K562 (cell line): Measurements from ENCODE around the gene ACKR1. TPM values are rescaled to one million over a fixed set of nuclear protein-coding genes. Genes with fewer than 3 reads are reported as not detected.

ENCODE experiments used
- ATAC-seq: fragments of 200-7000 bp; cut with Tn5 transposase; 3 replicates; pipeline ENCODE4 v1.9.1; 2020; ENCODE audit warnings: moderate library complexity
- BruUV-seq: library from RNA; stranded (reverse); fragments of 400-500 nt; replicated peaks from 2 replicates; lab custom pipeline; 2021; lab: Mats Ljungman, UMichigan
- CTCF ChIA-PET: fragments of 300-600 bp; formaldehyde crosslinking; extraction: SDS; loops from one replicate; lab custom pipeline; 2021; ENCODE audit warnings: low intra/inter-chr PET ratio; lab: Yijun Ruan, JAX
- POLR2A ChIA-PET: fragments of 300-600, 350-650 bp; sonication (Branson Sonifier 250); formaldehyde crosslinking; extraction: SDS; loops from one replicate; lab custom pipeline; 2021; ENCODE audit warnings: antibody characterized with exemption, inconsistent platforms; lab: Yijun Ruan, JAX
- DNase-seq, 4 experiments: peaks; one replicate each; pipeline versions ENCODE4 v3.0.0 to v3.0.0-alpha.2; 2011 to 2018; ENCODE audit warnings: low spot score in 3 of 4, mixed read lengths in 3 of 4; ENCODE audit errors: extremely low read depth in 1 of 4
- FAIRE-seq: peaks from 2 replicates; lab custom pipeline; 2011; peaks lifted over from hg19 to GRCh38; lab: Jason Lieb, UNC
- H2AFZ ChIP-seq: 2 replicates; pipeline ENCODE4 v1.6.0; 2011; ENCODE audit warnings: low read depth, low read length, control low read depth, inconsistent platforms
- H3K27ac ChIP-seq: fragments of 200-600 bp; 3 replicates; pipeline ENCODE4 v1.8.0; 2011; ENCODE audit warnings: low read depth, mild to moderate bottlenecking, control low read depth, inconsistent platforms, low read length, moderate library complexity, mixed read lengths; ENCODE audit errors: extremely low read depth
- H3K27me3 ChIP-seq, 2 experiments: fragments of 300-600 bp in 1 of 2; 2 replicates in 1 of 2; 3 replicates in 1 of 2; pipeline versions ENCODE4 v1.6.0 to v1.8.0; 2011; ENCODE audit warnings: inconsistent platforms in 2 of 2, low read length in 2 of 2, mild to moderate bottlenecking in 1 of 2, mixed read lengths in 1 of 2, moderate library complexity in 1 of 2; ENCODE audit not compliant: control insufficient read depth in 2 of 2, insufficient read depth in 2 of 2
- H3K36me3 ChIP-seq: fragments of 300-600 bp; 3 replicates; pipeline ENCODE4 v1.8.0; 2011; ENCODE audit warnings: mild to moderate bottlenecking, low read length, inconsistent platforms; ENCODE audit not compliant: control insufficient read depth, insufficient read depth
- H3K4me1 ChIP-seq, 2 experiments: fragments of 200-600 bp in 1 of 2; replicated peaks in 1 of 2; 2 replicates in 1 of 2; 3 replicates in 1 of 2; pipeline versions ENCODE4 v1.5.1 to v1.8.0; 2011; ENCODE audit warnings: inconsistent platforms in 2 of 2, low read length in 2 of 2, mild to moderate bottlenecking in 1 of 2, mixed read lengths in 1 of 2, moderate library complexity in 1 of 2; ENCODE audit not compliant: control insufficient read depth in 2 of 2, insufficient read depth in 2 of 2
- H3K4me2 ChIP-seq: 2 replicates; pipeline ENCODE4 v1.6.1; 2011; ENCODE audit warnings: low read length, control low read depth, inconsistent platforms, mixed read lengths; ENCODE audit not compliant: insufficient read depth
- H3K4me3 ChIP-seq: fragments of 200-600 bp; sonication (generic), shearing (Covaris generic); 2 replicates; pipeline ENCODE4 v1.5.1; 2016; ENCODE audit warnings: control low read depth, inconsistent platforms
- H3K79me2 ChIP-seq: fragments of 200-600 bp; 3 replicates; pipeline ENCODE4 v1.8.0; 2011; ENCODE audit warnings: low read length, inconsistent platforms; ENCODE audit not compliant: control insufficient read depth, insufficient read depth
- H3K9ac ChIP-seq, 2 experiments: 2 replicates each; pipeline versions ENCODE4 v1.6.0 to v1.6.1; 2011; ENCODE audit warnings: low read depth in 2 of 2, low read length in 2 of 2, control low read depth in 1 of 2, inconsistent platforms in 1 of 2, mild to moderate bottlenecking in 1 of 2, mixed read lengths in 1 of 2; ENCODE audit not compliant: insufficient read depth in 1 of 2
- H3K9me1 ChIP-seq: one replicate; pipeline ENCODE4 v1.6.0; 2011; ENCODE audit warnings: inconsistent platforms, mild to moderate bottlenecking, low read length, moderate library complexity; ENCODE audit not compliant: control insufficient read depth, insufficient read depth
- H3K9me3 ChIP-seq: replicated peaks from 2 replicates; pipeline ENCODE4 v1.5.1; 2011; ENCODE audit warnings: low read depth, low read length, inconsistent platforms; ENCODE audit not compliant: control insufficient read depth, insufficient read depth
- H4K20me1 ChIP-seq: replicated peaks from 2 replicates; pipeline ENCODE4 v1.6.1; 2011; ENCODE audit warnings: low read length, inconsistent platforms, mixed read lengths; ENCODE audit not compliant: control insufficient read depth, insufficient read depth
- ADNP ChIP-seq: fragments of 200-800 bp; sonication (Bioruptor generic); IDR thresholded peaks from 2 replicates; pipeline ENCODE4 v1.6.1; 2016; ENCODE audit warnings: missing genetic modification characterization, missing compliant biosample characterization
- ARID1B ChIP-seq: fragments of 450-650 bp; IDR thresholded peaks from 2 replicates; pipeline ENCODE4 v1.6.1; 2016; ENCODE audit warnings: antibody characterized with exemption, mild to moderate bottlenecking, inconsistent platforms
- BRF1 ChIP-seq: IDR thresholded peaks from 3 replicates; pipeline ENCODE4 v1.6.1; 2011; ENCODE audit warnings: borderline replicate concordance, mild to moderate bottlenecking; ENCODE audit not compliant: insufficient read length; ENCODE audit errors: extremely low read depth
- CBX3 ChIP-seq, 2 experiments: IDR thresholded peaks; 1 replicate in 1 of 2; 2 replicates in 1 of 2; pipeline ENCODE4 v1.6.1; 2012; ENCODE audit warnings: inconsistent platforms in 2 of 2, low read length in 2 of 2, borderline replicate concordance in 1 of 2, control low read depth in 1 of 2
- CHAMP1 ChIP-seq: fragments of 450-650 bp; IDR thresholded peaks from 2 replicates; pipeline ENCODE4 v1.6.1; 2016; ENCODE audit warnings: mild to moderate bottlenecking
- HDAC2 ChIP-seq: fragments of 450-650 bp; IDR thresholded peaks from 2 replicates; pipeline ENCODE4 v1.6.1; 2016; ENCODE audit warnings: mild to moderate bottlenecking
- ID3 ChIP-seq, 2 experiments: fragments of 250-450 bp in 1 of 2; fragments of 450-650 bp in 1 of 2; sonication (Bioruptor Pico) in 1 of 2; IDR thresholded peaks; 2 replicates each; pipeline versions ENCODE4 v1.6.1 to v1.8.0; 2016 to 2021; ENCODE audit warnings: mild to moderate bottlenecking in 2 of 2, moderate library complexity in 2 of 2, missing compliant biosample characterization in 1 of 2, missing genetic modification characterization in 1 of 2
- ZFX ChIP-seq: sonication (generic); formaldehyde crosslinking; IDR thresholded peaks from 2 replicates; pipeline ENCODE4 v1.8.0; 2022; ENCODE audit warnings: mild to moderate bottlenecking, missing genetic modification reagents, moderate library complexity
- ZNF239 ChIP-seq: fragments of 250-450 bp; sonication (Bioruptor Pico); IDR thresholded peaks from 2 replicates; pipeline ENCODE4 v1.4.0; 2020; ENCODE audit warnings: mild to moderate bottlenecking
- ZNF395 ChIP-seq: fragments of 200-800 bp; sonication (Bioruptor generic); IDR thresholded peaks from 2 replicates; pipeline ENCODE4 v1.6.1; 2017; ENCODE audit warnings: missing genetic modification characterization, missing compliant biosample characterization
- WGBS: fragments of 100-300 bp; shearing (Covaris generic); methylation state at CpG from one replicate; pipeline ENCODE4 v1.1.6; 2016; ENCODE audit warnings: low coverage, mixed read lengths; ENCODE audit not compliant: insufficient coverage; ENCODE audit errors: missing lambda C conversion rate; 5-methylcytosine and 5-hydroxymethylcytosine counted together
- in situ Hi-C: fragments of 300-500 bp; cut with MboI; formaldehyde crosslinking; loops from 4 replicates; pipeline ENCODE4 v1.15.0; 2018; ENCODE audit warnings: inconsistent platforms, mixed read lengths
- intact Hi-C: fragments of 100-400 bp; cut with micrococcal nuclease; formaldehyde crosslinking; loops from 2 replicates; pipeline ENCODE4 v1.14.2; 2022
- polyA plus RNA-seq, 8 experiments: library from polyadenylated mRNA; depleted of rRNA in 4 of 8; stranded (reverse) in 5 of 8; unstranded in 3 of 8; fragments of >200 nt; fragmentation: Nextera tagmentation in 2 of 8; fragmentation: Illumina TruSeq in 1 of 8; extraction: Ambion mirVana in 2 of 8; extraction: Trizol in 1 of 8; gene quantifications; 2 replicates each; pipeline versions ENCODE4 v1.2.1 to v1.2.3, GENCODE V29; 2011 to 2014; ENCODE audit warnings: inconsistent platforms in 1 of 8, missing spikeins in 1 of 8
- total RNA-seq, 7 experiments: library from RNA; depleted of rRNA in 6 of 7; stranded (reverse); fragments of >200 nt in 6 of 7; fragmentation: Illumina TruSeq in 2 of 7; extraction: Trizol in 2 of 7; gene quantifications; 2 replicates each; pipeline versions ENCODE4 v1.2.1 to v1.2.3, GENCODE V29; 2011 to 2021; ENCODE audit warnings: low replicate concordance in 1 of 7

Gene ACKR1
- total and polyA plus RNA-seq, 9 of the 15 experiments (the other 6 are each of a cell fraction or from before 2014, with no cell fraction given): 0.07 to 0.64 (median 0.18) TPM

GRCh38 chr1:159177272-159177907 lies 27.3 kb upstream of the ACKR1 start:
- H3K9me3 ChIP-seq: no peaks in the 10 kb centered on the region
- intact Hi-C loops: no loop called here
- no peaks in the 10 kb centered on the region for H3K79me2 ChIP-seq
- no peak overlapping the region for H3K4me2 ChIP-seq
- FAIRE-seq (peak; percentile 82), ATAC-seq (peak; percentile 86), DNase-seq (peak; percentile 58 to 73 (median 64))
- H2AFZ ChIP-seq: no peak overlapping the region
- 6% methylated on average over 3 of the region's 3 CpGs for WGBS
- POLR2A ChIA-PET: no interaction called here
- no peak overlapping the region for H3K27ac ChIP-seq
- no peaks in the 10 kb centered on the region for H3K9me1 ChIP-seq
- no peak overlapping the region for H3K9ac ChIP-seq
- H3K36me3 ChIP-seq: no peaks in the 10 kb centered on the region
- in situ Hi-C loops: loop anchor here (25.0 kb wide), 1 partner anchor 810 kb away; no protein-coding TSS in a partner anchor
- BruUV-seq: no TSS peak
- CTCF ChIA-PET: interaction anchor here (0.6 kb wide), 1 partner anchor 34 kb away, joined by 4 read pairs; no protein-coding TSS in a partner anchor
- H3K4me1 ChIP-seq: no peaks in the 10 kb centered on the region
- H4K20me1 ChIP-seq: no peaks in the 10 kb centered on the region
- no peaks in the 10 kb centered on the region for H3K27me3 ChIP-seq
- H3K4me3 ChIP-seq: no peak overlapping the region
- TF ChIP-seq ZNF239 (CRISPR knock-in tag) (peak; percentile 72), ARID1B (no peak), BRF1 (no peak), ZNF395 (peak; percentile 94), ZFX (0 out of 2 replicates have a peak, but pooled peaks have one; percentile 13), ADNP (tag) (no peak), HDAC2 (peak; percentile 94; the same call in 1 of the 2 replicates), CBX3 (IDR thresholded peaks at IDR 0.05; ENCODE audit: borderline replicate concordance in 1 of 2, low read length in 2 of 2) (peak in 1 of 2 experiments; percentile 77; a peak in 1 of 3 replicates), CHAMP1 (peak; percentile 86), ID3 (CRISPR knock-in tag; IDR thresholded peaks at IDR 0.05) (no peak), ID3 (tag; IDR thresholded peaks at IDR 0.05) (peak; percentile 52; the same call in 1 of the 2 replicates)
